HG02981 (cell line): ENCODE measurements around the gene DOCK2.

Experiments used
- ATAC-seq: cut with Tn5 transposase; IDR thresholded peaks from one replicate; pipeline ENCODE4 v1.9.1; 2021; ENCODE audit warnings: mild to moderate bottlenecking, moderate library complexity; ENCODE audit not compliant: unreplicated experiment

Gene DOCK2

GRCh38 chr5:170109059-170110031 lies 472.3 kb downstream of the DOCK2 start:
- no peak for ATAC-seq

GRCh38 chr5:170110403-170111087 lies 473.5 kb downstream of the DOCK2 start:
- ATAC-seq: no peak

GRCh38 chr5:170111088-170111785 lies 474.2 kb downstream of the DOCK2 start:
- ATAC-seq: no peak

- no peak for ATAC-seq
Measured at GRCh38 chr5:170112876-170113521, 475.9 kb downstream of the DOCK2 start.

GRCh38 chr5:170113522-170113900 lies 476.4 kb downstream of the DOCK2 start:
- ATAC-seq: no peak

GRCh38 chr5:170114271-170114670 lies 477.2 kb downstream of the DOCK2 start:
- no peak for ATAC-seq

- ATAC-seq: no peak
Measured at GRCh38 chr5:170115925-170116324, 478.9 kb downstream of the DOCK2 start.

- no peak for ATAC-seq
Measured at GRCh38 chr5:170117736-170118135, 480.7 kb downstream of the DOCK2 start.

GRCh38 chr5:170120576-170120975 lies 483.5 kb downstream of the DOCK2 start:
- ATAC-seq: no peak

- no peak for ATAC-seq
Measured at GRCh38 chr5:170121321-170121720, 484.2 kb downstream of the DOCK2 start.

- ATAC-seq: no peak
Measured at GRCh38 chr5:170126061-170126460, 489.0 kb downstream of the DOCK2 start.

- ATAC-seq: no peak
Measured at GRCh38 chr5:170126626-170127025, 489.6 kb downstream of the DOCK2 start.

- no peak for ATAC-seq
Measured at GRCh38 chr5:170131235-170131634, 494.2 kb downstream of the DOCK2 start.

GRCh38 chr5:170132269-170132975 lies 495.3 kb downstream of the DOCK2 start:
- ATAC-seq: no peak
